H9 (cell line): ENCODE data around the gene JAG1. TPM values are rescaled to one million over a fixed set of nuclear protein-coding genes. Genes with fewer than 3 reads are reported as not detected.

Experiments used
- DNase-seq: peaks from one replicate; pipeline ENCODE4 v3.0.0-alpha.2; 2017
- H2AFZ ChIP-seq: one replicate; pipeline ENCODE4 v1.6.1; 2013; ENCODE audit warnings: mild to moderate bottlenecking, low read length, control low read depth, moderate library complexity
- H2AK5ac ChIP-seq: 2 replicates; pipeline ENCODE4 v1.6.1; 2013; ENCODE audit warnings: low read length, control low read depth, mixed read lengths; ENCODE audit not compliant: insufficient read length
- H2BK120ac ChIP-seq: one replicate; pipeline ENCODE4 v1.6.1; 2013; ENCODE audit warnings: low read depth, mild to moderate bottlenecking, low read length, control low read depth, inconsistent platforms; ENCODE audit not compliant: poor library complexity, severe bottlenecking
- H2BK12ac ChIP-seq: 2 replicates; pipeline ENCODE4 v1.6.1; 2013; ENCODE audit warnings: low read length, control low read depth, mixed read lengths, low read depth; ENCODE audit not compliant: insufficient read length
- H2BK15ac ChIP-seq: 2 replicates; pipeline ENCODE4 v1.6.1; 2013; ENCODE audit warnings: low read depth, low read length, control low read depth
- H2BK20ac ChIP-seq: one replicate; pipeline ENCODE4 v1.6.1; 2013; ENCODE audit warnings: low read depth, mild to moderate bottlenecking, low read length, control low read depth, inconsistent platforms; ENCODE audit not compliant: poor library complexity, severe bottlenecking
- H2BK5ac ChIP-seq: 2 replicates; pipeline ENCODE4 v1.6.1; 2013; ENCODE audit warnings: low read length, control low read depth, mixed read lengths; ENCODE audit not compliant: insufficient read length
- H3K14ac ChIP-seq: 2 replicates; pipeline ENCODE4 v1.6.1; 2013; ENCODE audit warnings: low read length, control low read depth; ENCODE audit not compliant: insufficient read depth
- H3K18ac ChIP-seq: 2 replicates; pipeline ENCODE4 v1.6.1; 2013; ENCODE audit warnings: low read depth, mild to moderate bottlenecking, mixed read lengths, low read length, control low read depth; ENCODE audit not compliant: insufficient read length
- H3K23ac ChIP-seq: 2 replicates; pipeline ENCODE4 v1.6.1; 2013; ENCODE audit warnings: low read length, control low read depth, mixed read lengths, low read depth; ENCODE audit not compliant: insufficient read length
- H3K23me2 ChIP-seq: 2 replicates; pipeline ENCODE4 v1.6.1; 2013; ENCODE audit warnings: low read depth, mild to moderate bottlenecking, mixed read lengths, low read length, control low read depth; ENCODE audit not compliant: insufficient read length, poor library complexity, severe bottlenecking
- H3K27ac ChIP-seq: 2 replicates; pipeline ENCODE4 v1.5.1; 2013; ENCODE audit warnings: low read length, control low read depth, mixed read lengths, low read depth; ENCODE audit not compliant: insufficient read length
- H3K27me3 ChIP-seq: 2 replicates; pipeline ENCODE4 v1.6.1; 2013; ENCODE audit warnings: low read length, control low read depth, inconsistent platforms; ENCODE audit not compliant: insufficient read depth
- H3K4ac ChIP-seq: 2 replicates; pipeline ENCODE4 v1.6.1; 2013; ENCODE audit warnings: low read depth, mild to moderate bottlenecking, control low read depth, inconsistent platforms, low read length, moderate library complexity
- H3K4me1 ChIP-seq: 2 replicates; pipeline ENCODE4 v1.6.1; 2013; ENCODE audit warnings: low read length, control low read depth, inconsistent platforms; ENCODE audit not compliant: insufficient read depth
- H3K4me2 ChIP-seq: 2 replicates; pipeline ENCODE4 v1.6.1; 2013; ENCODE audit warnings: low read length, control low read depth, mixed read lengths; ENCODE audit not compliant: insufficient read length, insufficient read depth
- H3K56ac ChIP-seq: 2 replicates; pipeline ENCODE4 v1.6.1; 2013; ENCODE audit warnings: low read depth, mild to moderate bottlenecking, mixed read lengths, low read length, control low read depth; ENCODE audit not compliant: insufficient read length
- H3K79me1 ChIP-seq: 2 replicates; pipeline ENCODE4 v1.6.1; 2013; ENCODE audit warnings: low read depth, mild to moderate bottlenecking, moderate library complexity, low read length, control low read depth, inconsistent platforms; ENCODE audit not compliant: insufficient read depth, poor library complexity, severe bottlenecking
- H3K79me2 ChIP-seq: 2 replicates; pipeline ENCODE4 v1.6.1; 2013; ENCODE audit warnings: low read length, control low read depth, inconsistent platforms; ENCODE audit not compliant: insufficient read depth
- H3K9ac ChIP-seq: 2 replicates; pipeline ENCODE4 v1.6.1; 2013; ENCODE audit warnings: low read length, control low read depth, mixed read lengths; ENCODE audit not compliant: insufficient read length; ENCODE audit errors: extremely low read depth
- H3K9me3 ChIP-seq: one replicate; pipeline ENCODE4 v1.6.1; 2013; ENCODE audit warnings: low read depth, low read length, inconsistent platforms; ENCODE audit not compliant: control insufficient read depth
- H3T11ph ChIP-seq: one replicate; pipeline ENCODE4 v1.6.1; 2013; ENCODE audit warnings: mild to moderate bottlenecking, low read length, control low read depth, inconsistent platforms
- H4K20me1 ChIP-seq: one replicate; pipeline ENCODE4 v1.6.1; 2013; ENCODE audit not compliant: control insufficient read depth, insufficient read length, insufficient read depth
- H4K5ac ChIP-seq: 2 replicates; pipeline ENCODE4 v1.6.1; 2013; ENCODE audit warnings: low read depth, mild to moderate bottlenecking, mixed read lengths, low read length, control low read depth; ENCODE audit not compliant: insufficient read length
- H4K8ac ChIP-seq: replicated peaks from 2 replicates; pipeline ENCODE4 v1.6.1; 2013; ENCODE audit warnings: low read length, control low read depth, mixed read lengths, low read depth; ENCODE audit not compliant: insufficient read length
- H4K91ac ChIP-seq: 2 replicates; pipeline ENCODE4 v1.6.1; 2013; ENCODE audit warnings: low read depth, mild to moderate bottlenecking, moderate library complexity, mixed read lengths, low read length, control low read depth; ENCODE audit not compliant: insufficient read length
- H3K27ac Mint-ChIP-seq, 3 experiments: 2 replicates in 2 of 3; 3 replicates in 1 of 3; pipeline ENCODE4 v1.8.0; 2020 to 2021; ENCODE audit warnings: mixed read lengths in 3 of 3, mild to moderate bottlenecking in 1 of 3, moderate library complexity in 1 of 3
- H3K27me3 Mint-ChIP-seq: 2 replicates; pipeline ENCODE4 v1.8.0; 2021; ENCODE audit warnings: low read depth, mild to moderate bottlenecking, moderate library complexity, mixed read lengths
- H3K36me3 Mint-ChIP-seq, 3 experiments: 2 replicates in 2 of 3; 3 replicates in 1 of 3; pipeline ENCODE4 v1.8.0; 2020 to 2021; ENCODE audit warnings: low read depth in 3 of 3, mixed read lengths in 3 of 3; ENCODE audit not compliant: insufficient read depth in 1 of 3
- H3K4me1 Mint-ChIP-seq, 2 experiments: 2 replicates each; pipeline ENCODE4 v1.8.0; 2020; ENCODE audit warnings: mixed read lengths in 2 of 2
- H3K4me3 Mint-ChIP-seq, 2 experiments: 2 replicates in 1 of 2; 3 replicates in 1 of 2; pipeline ENCODE4 v1.8.0; 2020 to 2021; ENCODE audit warnings: mild to moderate bottlenecking in 2 of 2, mixed read lengths in 2 of 2, moderate library complexity in 1 of 2
- H3K9me3 Mint-ChIP-seq, 2 experiments: 2 replicates in 1 of 2; 3 replicates in 1 of 2; pipeline ENCODE4 v1.8.0; 2020; ENCODE audit warnings: mild to moderate bottlenecking in 2 of 2, mixed read lengths in 2 of 2, moderate library complexity in 1 of 2
- CTCF ChIP-seq: fragments of 200-600 bp; sonication (generic); conservative IDR thresholded peaks from 3 replicates; pipeline ENCODE4 v1.8.0; 2021; ENCODE audit warnings: antibody characterized with exemption, mild to moderate bottlenecking
- WGBS: extraction: QIAGEN DNeasy Blood & Tissue Kit; methylation state at CpG from one replicate; pipeline ENCODE4 v1.1.7; 2013; ENCODE audit warnings: missing lambda C conversion rate, low lambda C conversion rate, mixed read lengths; ENCODE audit not compliant: insufficient read length; ENCODE audit errors: extremely low coverage; 5-methylcytosine and 5-hydroxymethylcytosine counted together
- total RNA-seq: library from RNA; stranded (reverse); gene quantifications from 2 replicates; pipeline ENCODE4 v1.2.1, GENCODE V29; 2021

JAG1 gene
- total RNA-seq, 1 experiment from 2014 or later, result 58.1 TPM

GRCh38 chr20:10632721-10633509 is 40.9 kb downstream of the JAG1 start:
- no peak overlapping the region; the same call in 1 of the 2 replicates for H3K14ac ChIP-seq
- no peak for DNase-seq
- no CpG with 5 or more reads among the region's 13 CpGs for WGBS
- H2AFZ ChIP-seq, result no peak overlapping the region
- no peak overlapping the region for H2BK20ac ChIP-seq
- H3K4me3 Mint-ChIP-seq, result no peak overlapping the region
- peak overlapping the region in 1 of 3 experiments; percentile 29; a peak in 3 of 7 replicates for H3K27ac Mint-ChIP-seq
- no peak for TF ChIP-seq CTCF
- H3K27me3 ChIP-seq, result no peaks in the 10 kb centered on the region
- no peak overlapping the region for H3K18ac ChIP-seq
- no peak overlapping the region for H3T11ph ChIP-seq
- no peak overlapping the region for H2BK120ac ChIP-seq
- no peak overlapping the region for H2BK5ac ChIP-seq
- no peak overlapping the region for H3K4ac ChIP-seq
- peaks cover 6% of the 10 kb centered on the region for H3K27me3 Mint-ChIP-seq
- H2AK5ac ChIP-seq, result no peak overlapping the region
- H3K56ac ChIP-seq, result no peak overlapping the region
- no peak overlapping the region for H3K4me2 ChIP-seq
- no peaks in the 10 kb centered on the region for H3K9me3 ChIP-seq
- no peak overlapping the region for H4K8ac ChIP-seq
- no peaks in the 10 kb centered on the region for H3K9me3 Mint-ChIP-seq
- H4K5ac ChIP-seq, result no peak overlapping the region
- H3K79me2 ChIP-seq, result no peaks in the 10 kb centered on the region
- H3K4me1 ChIP-seq, result peaks cover 16% of the 10 kb centered on the region; the same call in 1 of the 2 replicates
- no peaks in the 10 kb centered on the region for H3K79me1 ChIP-seq
- no peaks in the 10 kb centered on the region for H3K23me2 ChIP-seq
- no peak overlapping the region for H3K27ac ChIP-seq
- H3K4me1 Mint-ChIP-seq, result peaks cover 87 to 90% of the 10 kb centered on the region in 2 experiments
- no peak overlapping the region for H3K9ac ChIP-seq
- H2BK15ac ChIP-seq, result no peak overlapping the region
- H2BK12ac ChIP-seq, result no peak overlapping the region
- peaks cover 5 to 12% (median 6%) of the 10 kb centered on the region in 3 experiments; a peak in 5 of 7 replicates for H3K36me3 Mint-ChIP-seq
- H4K91ac ChIP-seq, result no peak overlapping the region
- no peaks in the 10 kb centered on the region for H4K20me1 ChIP-seq
- no peak overlapping the region for H3K23ac ChIP-seq
